Panc1 (cell line): ENCODE data around the gene KIF1A.

Source experiments
- POLR2AphosphoS5 ChIP-seq: IDR thresholded peaks from 2 replicates; pipeline ENCODE4 v1.6.1; 2012; ENCODE audit warnings: mild to moderate bottlenecking, low read depth, low read length, moderate library complexity
- SIN3A ChIP-seq: IDR thresholded peaks from 2 replicates; pipeline ENCODE4 v1.6.1; 2012; ENCODE audit warnings: low read depth, mild to moderate bottlenecking, low read length, moderate library complexity, borderline replicate concordance; ENCODE audit not compliant: insufficient read depth
- TF ChIP-seq, protein P1 (sequence below): fragments of 450-650 bp; IDR thresholded peaks from 2 replicates; pipeline ENCODE4 v1.5.1; 2017; ENCODE audit warnings: mild to moderate bottlenecking
- TF ChIP-seq, protein P2 (sequence below), 2 experiments: IDR thresholded peaks; 2 replicates each; pipeline ENCODE4 v1.6.1; 2011 to 2012; ENCODE audit warnings: low read depth in 2 of 2, control low read depth in 1 of 2, low read length in 1 of 2, mild to moderate bottlenecking in 1 of 2, moderate library complexity in 1 of 2; ENCODE audit not compliant: insufficient read depth in 1 of 2

DNA sequence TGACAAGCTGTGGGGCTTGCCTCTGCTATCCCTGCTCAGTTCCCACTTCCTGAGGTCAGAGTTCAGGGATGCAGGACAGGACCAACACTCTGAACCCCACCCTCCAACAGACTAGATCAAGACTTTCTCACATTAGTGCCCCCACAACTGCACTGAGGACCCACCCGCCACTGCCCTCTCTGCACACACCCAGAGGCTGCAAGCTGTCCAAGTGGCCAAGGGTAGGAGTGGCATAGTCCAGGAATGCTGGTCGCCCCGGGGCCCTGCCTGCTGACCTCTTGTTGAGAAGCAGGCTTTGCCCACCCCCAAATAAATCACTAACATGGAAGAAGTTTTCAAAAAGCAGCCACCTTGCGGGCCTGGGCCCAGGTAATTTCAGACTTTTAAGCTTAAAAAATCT, 5.5 kb upstream of the KIF1A start:
- TF ChIP-seq, protein P1, sequence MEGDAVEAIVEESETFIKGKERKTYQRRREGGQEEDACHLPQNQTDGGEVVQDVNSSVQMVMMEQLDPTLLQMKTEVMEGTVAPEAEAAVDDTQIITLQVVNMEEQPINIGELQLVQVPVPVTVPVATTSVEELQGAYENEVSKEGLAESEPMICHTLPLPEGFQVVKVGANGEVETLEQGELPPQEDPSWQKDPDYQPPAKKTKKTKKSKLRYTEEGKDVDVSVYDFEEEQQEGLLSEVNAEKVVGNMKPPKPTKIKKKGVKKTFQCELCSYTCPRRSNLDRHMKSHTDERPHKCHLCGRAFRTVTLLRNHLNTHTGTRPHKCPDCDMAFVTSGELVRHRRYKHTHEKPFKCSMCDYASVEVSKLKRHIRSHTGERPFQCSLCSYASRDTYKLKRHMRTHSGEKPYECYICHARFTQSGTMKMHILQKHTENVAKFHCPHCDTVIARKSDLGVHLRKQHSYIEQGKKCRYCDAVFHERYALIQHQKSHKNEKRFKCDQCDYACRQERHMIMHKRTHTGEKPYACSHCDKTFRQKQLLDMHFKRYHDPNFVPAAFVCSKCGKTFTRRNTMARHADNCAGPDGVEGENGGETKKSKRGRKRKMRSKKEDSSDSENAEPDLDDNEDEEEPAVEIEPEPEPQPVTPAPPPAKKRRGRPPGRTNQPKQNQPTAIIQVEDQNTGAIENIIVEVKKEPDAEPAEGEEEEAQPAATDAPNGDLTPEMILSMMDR, result no peak
- TF ChIP-seq, protein P2, sequence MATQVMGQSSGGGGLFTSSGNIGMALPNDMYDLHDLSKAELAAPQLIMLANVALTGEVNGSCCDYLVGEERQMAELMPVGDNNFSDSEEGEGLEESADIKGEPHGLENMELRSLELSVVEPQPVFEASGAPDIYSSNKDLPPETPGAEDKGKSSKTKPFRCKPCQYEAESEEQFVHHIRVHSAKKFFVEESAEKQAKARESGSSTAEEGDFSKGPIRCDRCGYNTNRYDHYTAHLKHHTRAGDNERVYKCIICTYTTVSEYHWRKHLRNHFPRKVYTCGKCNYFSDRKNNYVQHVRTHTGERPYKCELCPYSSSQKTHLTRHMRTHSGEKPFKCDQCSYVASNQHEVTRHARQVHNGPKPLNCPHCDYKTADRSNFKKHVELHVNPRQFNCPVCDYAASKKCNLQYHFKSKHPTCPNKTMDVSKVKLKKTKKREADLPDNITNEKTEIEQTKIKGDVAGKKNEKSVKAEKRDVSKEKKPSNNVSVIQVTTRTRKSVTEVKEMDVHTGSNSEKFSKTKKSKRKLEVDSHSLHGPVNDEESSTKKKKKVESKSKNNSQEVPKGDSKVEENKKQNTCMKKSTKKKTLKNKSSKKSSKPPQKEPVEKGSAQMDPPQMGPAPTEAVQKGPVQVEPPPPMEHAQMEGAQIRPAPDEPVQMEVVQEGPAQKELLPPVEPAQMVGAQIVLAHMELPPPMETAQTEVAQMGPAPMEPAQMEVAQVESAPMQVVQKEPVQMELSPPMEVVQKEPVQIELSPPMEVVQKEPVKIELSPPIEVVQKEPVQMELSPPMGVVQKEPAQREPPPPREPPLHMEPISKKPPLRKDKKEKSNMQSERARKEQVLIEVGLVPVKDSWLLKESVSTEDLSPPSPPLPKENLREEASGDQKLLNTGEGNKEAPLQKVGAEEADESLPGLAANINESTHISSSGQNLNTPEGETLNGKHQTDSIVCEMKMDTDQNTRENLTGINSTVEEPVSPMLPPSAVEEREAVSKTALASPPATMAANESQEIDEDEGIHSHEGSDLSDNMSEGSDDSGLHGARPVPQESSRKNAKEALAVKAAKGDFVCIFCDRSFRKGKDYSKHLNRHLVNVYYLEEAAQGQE (IDR thresholded peaks at IDR 0.05; ENCODE audit: insufficient read depth in 1 of 2, low read depth in 2 of 2, low read length in 1 of 2), result no peak
- TF ChIP-seq SIN3A, result no peak
- no peak for TF ChIP-seq POLR2AphosphoS5
